ENCODE results near the gene FARS2. TPM values are rescaled to one million over a fixed set of nuclear protein-coding genes. Genes with fewer than 3 reads are reported as not detected.

Gene FARS2
- total RNA-seq, 1 donor from 2014 or later: 18.3 TPM

DNA sequence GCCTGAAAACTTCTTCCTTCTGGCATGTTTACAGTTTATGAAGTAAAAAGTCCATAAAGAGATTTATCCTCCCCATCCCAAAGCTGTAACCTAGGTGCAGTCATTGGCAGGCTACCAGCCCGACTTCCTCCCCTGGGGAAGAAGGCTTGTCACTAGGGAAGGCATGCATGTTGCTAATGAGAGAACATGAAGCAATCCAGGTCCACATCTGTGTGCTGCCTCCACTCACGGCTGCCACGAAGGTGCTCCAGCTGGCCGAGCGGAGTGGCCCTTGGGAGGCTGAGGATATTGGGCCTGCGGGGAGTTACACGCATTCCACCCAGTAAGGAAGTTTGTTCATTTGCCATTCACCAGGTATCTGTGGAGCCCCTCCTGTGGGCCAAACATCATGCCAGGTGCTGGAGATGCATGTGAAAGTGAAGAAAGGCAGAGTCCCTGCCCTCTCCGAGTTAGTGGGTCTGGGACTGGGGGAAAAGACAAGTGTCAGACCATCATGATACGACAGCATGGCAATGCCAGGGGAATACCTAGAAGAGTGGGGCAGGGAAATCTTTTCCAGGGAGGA, 488.4 kb downstream of the FARS2 start:
- Histone ChIP-seq H3K27me3 (no peaks in the 10 kb centered on the region), H3K27ac (no peak overlapping the region), H3K9me3 (peaks cover 13% of the 10 kb centered on the region), H3K4me1 (no peaks in the 10 kb centered on the region), H3K4me3 (no peak overlapping the region), H3K36me3 (no peaks in the 10 kb centered on the region)
- DNase-seq (no peak), ATAC-seq (no peak)
- TF ChIP-seq, protein P1, sequence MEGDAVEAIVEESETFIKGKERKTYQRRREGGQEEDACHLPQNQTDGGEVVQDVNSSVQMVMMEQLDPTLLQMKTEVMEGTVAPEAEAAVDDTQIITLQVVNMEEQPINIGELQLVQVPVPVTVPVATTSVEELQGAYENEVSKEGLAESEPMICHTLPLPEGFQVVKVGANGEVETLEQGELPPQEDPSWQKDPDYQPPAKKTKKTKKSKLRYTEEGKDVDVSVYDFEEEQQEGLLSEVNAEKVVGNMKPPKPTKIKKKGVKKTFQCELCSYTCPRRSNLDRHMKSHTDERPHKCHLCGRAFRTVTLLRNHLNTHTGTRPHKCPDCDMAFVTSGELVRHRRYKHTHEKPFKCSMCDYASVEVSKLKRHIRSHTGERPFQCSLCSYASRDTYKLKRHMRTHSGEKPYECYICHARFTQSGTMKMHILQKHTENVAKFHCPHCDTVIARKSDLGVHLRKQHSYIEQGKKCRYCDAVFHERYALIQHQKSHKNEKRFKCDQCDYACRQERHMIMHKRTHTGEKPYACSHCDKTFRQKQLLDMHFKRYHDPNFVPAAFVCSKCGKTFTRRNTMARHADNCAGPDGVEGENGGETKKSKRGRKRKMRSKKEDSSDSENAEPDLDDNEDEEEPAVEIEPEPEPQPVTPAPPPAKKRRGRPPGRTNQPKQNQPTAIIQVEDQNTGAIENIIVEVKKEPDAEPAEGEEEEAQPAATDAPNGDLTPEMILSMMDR (IDR thresholded peaks at IDR 0.05): no peak
- intact Hi-C loops (cut with DNase I): no loop called here

DNA sequence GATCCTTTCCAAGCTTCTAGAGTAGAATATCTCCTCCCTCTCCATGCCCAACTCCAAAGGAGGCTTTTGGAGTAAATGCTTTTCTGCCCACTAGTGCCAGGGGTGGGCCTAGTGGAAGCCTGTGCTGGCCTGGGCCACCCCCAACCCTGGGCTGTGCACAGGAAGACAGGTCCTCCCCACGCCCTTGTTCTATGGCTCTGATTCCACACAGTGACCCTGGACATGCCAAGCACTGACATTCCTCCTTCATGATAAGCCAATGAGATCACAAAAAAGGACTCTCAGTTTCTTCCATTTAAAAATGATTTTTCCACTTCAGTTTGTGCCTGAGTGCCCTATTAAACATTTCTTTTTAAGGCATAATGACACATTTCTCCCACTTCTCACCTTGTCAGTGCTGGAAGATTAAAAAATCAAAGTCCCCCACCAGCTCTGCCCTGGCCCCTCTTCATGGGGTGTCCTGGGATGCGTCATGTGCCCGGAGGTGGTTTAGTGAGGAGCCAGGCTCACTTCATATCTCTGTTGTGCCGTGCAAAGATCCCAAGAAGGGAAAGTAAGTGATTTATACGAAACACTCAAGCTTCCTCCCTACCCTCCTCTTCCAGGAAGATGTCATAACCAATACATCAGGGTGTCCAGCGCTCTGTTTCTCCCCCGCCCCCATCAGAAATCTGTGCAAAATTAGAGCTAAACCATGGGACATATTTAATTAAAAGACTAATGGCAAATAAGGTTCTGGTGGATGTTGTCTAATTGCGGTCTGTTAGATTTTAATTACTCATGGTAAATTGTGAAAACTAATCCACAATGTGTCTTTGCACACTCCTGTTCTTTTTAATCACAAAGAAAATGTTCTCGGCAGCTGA, 490.4 kb downstream of the FARS2 start:
- TF ChIP-seq, protein P1 (IDR thresholded peaks at IDR 0.05): no peak
- intact Hi-C loops (cut with DNase I): no loop called here
- H3K27ac ChIP-seq: no peak overlapping the region

DNA sequence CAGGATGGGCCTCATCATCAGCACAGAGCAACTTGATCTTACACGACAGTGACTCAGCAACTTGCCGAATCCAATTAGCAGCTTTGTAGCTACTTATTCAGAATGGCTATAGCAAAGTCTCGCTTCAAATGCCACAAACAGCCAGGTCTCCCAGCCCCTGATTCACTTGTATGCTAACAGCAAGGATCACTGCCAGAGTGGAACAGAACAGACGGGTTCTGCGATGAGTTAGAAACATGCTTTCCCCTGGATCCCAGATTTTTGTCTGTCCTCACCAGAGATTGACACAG, 491.0 kb downstream of the FARS2 start:
- intact Hi-C loops (cut with DNase I): no loop called here
- Histone ChIP-seq H3K9me3 (peaks cover 13% of the 10 kb centered on the region), H3K4me3 (no peak overlapping the region), H3K36me3 (no peaks in the 10 kb centered on the region), H3K4me1 (no peaks in the 10 kb centered on the region), H3K27ac (no peak overlapping the region), H3K27me3 (no peaks in the 10 kb centered on the region)
- ATAC-seq: no peak
- no peak for DNase-seq
- TF ChIP-seq, protein P1 (IDR thresholded peaks at IDR 0.05): no peak

More for the DNA sequence above, 490.4 kb downstream of the FARS2 start:
- Histone ChIP-seq H3K4me1 (no peaks in the 10 kb centered on the region), H3K27me3 (no peaks in the 10 kb centered on the region), H3K4me3 (no peak overlapping the region), H3K36me3 (no peaks in the 10 kb centered on the region), H3K9me3 (peaks cover 13% of the 10 kb centered on the region)
- DNase-seq (no peak), ATAC-seq (peak; percentile 15)

DNA sequence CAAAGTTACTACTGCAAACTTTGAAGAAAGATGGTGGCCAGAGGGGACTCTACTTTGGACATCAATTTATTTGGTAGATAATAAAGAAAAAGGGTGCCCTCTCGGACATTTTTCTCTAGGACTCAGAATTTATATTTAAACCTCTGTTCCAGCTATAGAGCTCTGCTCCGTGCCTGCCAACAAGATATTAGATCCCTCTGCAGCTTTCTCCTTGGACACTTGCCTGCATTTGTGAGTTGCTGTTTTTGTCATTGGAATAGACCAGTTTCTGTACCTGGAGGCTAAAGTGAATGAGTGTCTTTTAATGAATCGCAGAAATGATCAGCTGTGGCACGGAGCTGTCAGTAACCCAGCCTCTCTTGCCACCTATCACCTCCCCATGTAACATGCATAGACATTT, 491.9 kb downstream of the FARS2 start:
- intact Hi-C loops (cut with DNase I): no loop called here
- Histone ChIP-seq H3K36me3 (no peaks in the 10 kb centered on the region), H3K9me3 (peaks cover 13% of the 10 kb centered on the region), H3K27me3 (no peaks in the 10 kb centered on the region), H3K27ac (no peak overlapping the region), H3K4me1 (no peaks in the 10 kb centered on the region), H3K4me3 (no peak overlapping the region)
- no peak for DNase-seq
- ATAC-seq: no peak
- TF ChIP-seq, protein P1 (IDR thresholded peaks at IDR 0.05): no peak

DNA sequence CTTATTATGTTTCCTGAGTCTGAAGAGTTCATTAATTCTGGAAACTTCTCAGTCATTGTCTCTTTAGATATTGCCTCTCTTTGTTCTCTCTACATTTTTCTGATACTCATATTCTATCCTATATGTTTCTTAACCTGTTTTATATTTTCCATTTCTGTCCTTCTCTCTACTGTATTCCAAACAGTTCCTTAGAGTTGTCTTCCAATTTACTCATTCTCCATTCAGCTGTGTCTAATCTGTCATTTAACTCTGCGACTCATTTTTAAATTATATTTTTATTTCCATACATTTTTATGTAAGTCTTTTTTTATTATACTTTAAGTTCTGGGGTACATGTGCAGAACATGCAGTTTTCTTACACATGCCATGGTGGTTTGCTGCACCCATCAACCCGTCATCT, 493.6 kb downstream of the FARS2 start:
- intact Hi-C loops (cut with DNase I): no loop called here
- no peak for ATAC-seq
- Histone ChIP-seq H3K4me3 (no peak overlapping the region), H3K4me1 (no peaks in the 10 kb centered on the region), H3K27me3 (no peaks in the 10 kb centered on the region), H3K9me3 (peaks cover 13% of the 10 kb centered on the region), H3K36me3 (no peaks in the 10 kb centered on the region), H3K27ac (no peak overlapping the region)
- TF ChIP-seq, protein P1 (IDR thresholded peaks at IDR 0.05): no peak
- DNase-seq: no peak

All from upper lobe of right lung (tissue), 1 donor.